Fibroblast of villous mesenchyme (primary cell): Measurements from ENCODE around the gene SMIM28. TPM values are rescaled to one million over a fixed set of nuclear protein-coding genes. Genes with fewer than 3 reads are reported as not detected.

ENCODE experiments used
- DNase-seq: peaks from one replicate; pipeline ENCODE4 v3.0.0-alpha.2; 2010; ENCODE audit warnings: low read depth
- H3K4me3 ChIP-seq: 2 replicates; pipeline ENCODE4 v1.5.1; 2011; ENCODE audit warnings: low read depth, mild to moderate bottlenecking, low read length
- CTCF ChIP-seq: IDR thresholded peaks from 2 replicates; pipeline ENCODE4 v1.5.1; 2012; ENCODE audit warnings: low read depth, mild to moderate bottlenecking, low read length; ENCODE audit not compliant: insufficient read depth
- total RNA-seq: library from RNA; depleted of rRNA; stranded (reverse); fragments of >200 nt; gene quantifications from 2 replicates; pipeline ENCODE4 v1.2.3, GENCODE V29; 2012

The SMIM28 gene
- total RNA-seq, result not detected in 2 replicates

- TF ChIP-seq CTCF, result no peak
- H3K4me3 ChIP-seq, result no peak within 1 kb of the TSS
- no peak for DNase-seq
Measured at GRCh38 chr6:138377844-138378243, at the start of gene SMIM28. Gene SMIM28, plus strand, starts transcription at chr6:138377905. Its CDS starts 168 bp downstream, at chr6:138378073.

GRCh38 chr6:138328210-138328609 lies 49.5 kb upstream of the SMIM28 start:
- TF ChIP-seq CTCF, result no peak
- H3K4me3 ChIP-seq, result no peak overlapping the region
- DNase-seq, result no peak

DNA sequence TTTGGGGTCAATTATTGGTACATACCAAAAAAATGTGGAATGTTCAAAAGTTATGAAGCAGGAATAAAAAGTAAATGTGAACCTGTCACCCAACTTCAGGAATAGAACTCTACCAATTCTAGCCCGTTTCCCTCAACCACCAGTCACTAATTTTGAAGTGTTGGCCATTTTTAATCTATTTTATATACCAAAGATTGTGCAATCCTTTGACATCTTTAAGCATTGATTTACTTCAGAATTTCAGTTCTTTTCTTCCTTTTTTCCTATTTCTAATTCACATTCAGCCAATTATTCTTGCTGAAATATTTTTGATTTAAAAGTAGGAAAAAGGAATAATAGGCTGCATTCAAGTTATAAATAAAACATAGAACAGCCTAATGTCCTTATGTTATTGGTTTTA lies 46.9 kb upstream of the SMIM28 start:
- no peak overlapping the region for H3K4me3 ChIP-seq
- no peak for DNase-seq
- no peak for TF ChIP-seq CTCF

GRCh38 chr6:138331444-138331843 lies 46.3 kb upstream of the SMIM28 start:
- no peak for DNase-seq
- no peak for TF ChIP-seq CTCF
- H3K4me3 ChIP-seq, result no peak overlapping the region

GRCh38 chr6:138331984-138332383 lies 45.7 kb upstream of the SMIM28 start:
- DNase-seq, result no peak
- TF ChIP-seq CTCF, result no peak

DNA sequence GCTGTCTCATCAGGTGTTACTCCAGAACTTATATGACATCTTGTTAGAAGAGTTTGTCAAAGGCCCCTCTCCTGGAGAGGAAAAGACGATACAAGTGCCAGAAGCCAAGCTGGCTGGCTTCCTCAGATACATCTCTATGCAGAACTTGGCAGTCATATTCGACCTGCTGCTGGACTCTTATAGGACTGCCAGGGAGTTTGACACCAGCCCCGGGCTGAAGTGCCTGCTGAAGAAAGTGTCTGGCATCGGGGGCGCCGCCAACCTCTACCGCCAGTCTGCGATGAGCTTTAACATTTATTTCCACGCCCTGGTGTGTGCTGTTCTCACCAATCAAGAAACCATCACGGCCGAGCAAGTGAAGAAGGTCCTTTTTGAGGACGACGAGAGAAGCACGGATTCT lies 43.7 kb upstream of the SMIM28 start:
- DNase-seq, result no peak
- TF ChIP-seq CTCF, result no peak
- H3K4me3 ChIP-seq, result no peak overlapping the region

More at GRCh38 chr6:138331984-138332383, 45.7 kb upstream of the SMIM28 start:
- no peak overlapping the region for H3K4me3 ChIP-seq

DNA sequence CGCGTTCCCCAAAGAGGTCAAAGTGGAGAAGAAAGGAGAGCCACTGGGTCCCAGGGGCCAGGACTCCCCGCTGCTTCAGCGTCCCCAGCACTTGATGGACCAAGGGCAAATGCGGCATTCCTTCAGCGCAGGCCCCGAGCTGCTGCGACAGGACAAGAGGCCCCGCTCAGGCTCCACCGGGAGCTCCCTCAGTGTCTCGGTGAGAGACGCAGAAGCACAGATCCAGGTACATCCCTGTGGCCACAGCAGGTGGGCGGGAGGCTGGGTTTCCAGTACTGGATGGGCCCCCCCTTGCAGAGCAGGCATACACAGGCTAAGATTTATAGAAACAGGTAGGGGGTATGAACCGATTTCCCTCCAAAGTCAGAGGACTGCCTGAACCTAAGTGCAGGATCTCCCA lies 42.7 kb upstream of the SMIM28 start:
- no peak for DNase-seq
- no peak for TF ChIP-seq CTCF
- H3K4me3 ChIP-seq, result no peak overlapping the region
